Chondrocyte (in vitro differentiated cells): ENCODE data around the gene SLC8A3. TPM values are rescaled to one million over a fixed set of nuclear protein-coding genes. Genes with fewer than 3 reads are reported as not detected.

Experiments
- DNase-seq: peaks from one replicate; pipeline ENCODE4 v3.0.0; 2021; ENCODE audit warnings: mixed read lengths, low spot score
- H3K27ac Mint-ChIP-seq: one replicate; pipeline ENCODE4 v1.8.0; 2021; ENCODE audit warnings: mild to moderate bottlenecking, moderate library complexity, mixed read lengths; ENCODE audit not compliant: unreplicated experiment
- H3K27me3 Mint-ChIP-seq: 2 replicates; pipeline ENCODE4 v1.8.0; 2021; ENCODE audit warnings: low read depth, mixed read lengths
- H3K36me3 Mint-ChIP-seq: 2 replicates; pipeline ENCODE4 v1.8.0; 2021; ENCODE audit warnings: low read depth, mixed read lengths
- H3K4me1 Mint-ChIP-seq: 2 replicates; pipeline ENCODE4 v1.8.0; 2021; ENCODE audit warnings: low read depth, mild to moderate bottlenecking, mixed read lengths
- H3K4me3 Mint-ChIP-seq: one replicate; pipeline ENCODE4 v1.8.0; 2021; ENCODE audit warnings: mild to moderate bottlenecking, moderate library complexity, mixed read lengths; ENCODE audit not compliant: unreplicated experiment
- H3K9me3 Mint-ChIP-seq: 2 replicates; pipeline ENCODE4 v1.8.0; 2021; ENCODE audit warnings: low read depth, mixed read lengths
- CTCF ChIP-seq: fragments of 200-600 bp; sonication (generic); IDR thresholded peaks from 2 replicates; pipeline ENCODE4 v1.5.0; 2021; ENCODE audit warnings: antibody characterized with exemption, mild to moderate bottlenecking, moderate library complexity
- total RNA-seq: library from RNA; stranded (reverse); gene quantifications from 3 replicates; pipeline ENCODE4 v1.2.1, GENCODE V29; 2021

SLC8A3 gene
- total RNA-seq, 1 donor from 2014 or later: 0.12 TPM

- no peak overlapping the region for H3K27ac Mint-ChIP-seq
- no peak for DNase-seq
- TF ChIP-seq CTCF: no peak
- no peaks in the 10 kb centered on the region for H3K36me3 Mint-ChIP-seq
- H3K9me3 Mint-ChIP-seq: peaks cover 7% of the 10 kb centered on the region
- H3K27me3 Mint-ChIP-seq: peaks cover 6% of the 10 kb centered on the region
- H3K4me1 Mint-ChIP-seq: no peaks in the 10 kb centered on the region
- H3K4me3 Mint-ChIP-seq: no peak overlapping the region
These were observed 15.2 kb downstream of the SLC8A3 start for GRCh38 chr14:70173569-70173968.

- H3K4me1 Mint-ChIP-seq: no peaks in the 10 kb centered on the region
- peaks cover 11% of the 10 kb centered on the region for H3K9me3 Mint-ChIP-seq
- no peak overlapping the region for H3K4me3 Mint-ChIP-seq
- no peak overlapping the region for H3K27ac Mint-ChIP-seq
- peaks cover 3% of the 10 kb centered on the region for H3K27me3 Mint-ChIP-seq
- no peaks in the 10 kb centered on the region for H3K36me3 Mint-ChIP-seq
- no peak for DNase-seq
- TF ChIP-seq CTCF: no peak
These were observed 17.0 kb downstream of the SLC8A3 start for GRCh38 chr14:70171726-70172125.

GRCh38 chr14:70170976-70171375 lies 17.8 kb downstream of the SLC8A3 start:
- Mint-ChIP-seq H3K36me3 (no peaks in the 10 kb centered on the region), H3K27ac (no peak overlapping the region), H3K4me3 (no peak overlapping the region), H3K4me1 (no peaks in the 10 kb centered on the region), H3K9me3 (peaks cover 11% of the 10 kb centered on the region), H3K27me3 (peaks cover 3% of the 10 kb centered on the region)
- DNase-seq: no peak
- no peak for TF ChIP-seq CTCF

GRCh38 chr14:70168406-70168805 lies 20.3 kb downstream of the SLC8A3 start:
- Mint-ChIP-seq H3K27me3 (peaks cover 2% of the 10 kb centered on the region), H3K9me3 (peaks cover 11% of the 10 kb centered on the region), H3K36me3 (no peaks in the 10 kb centered on the region), H3K27ac (no peak overlapping the region), H3K4me1 (no peaks in the 10 kb centered on the region), H3K4me3 (no peak overlapping the region)
- TF ChIP-seq CTCF: no peak
- DNase-seq: no peak

- Mint-ChIP-seq H3K27ac (no peak overlapping the region), H3K4me3 (no peak overlapping the region), H3K9me3 (peaks cover 11% of the 10 kb centered on the region), H3K4me1 (no peaks in the 10 kb centered on the region), H3K36me3 (no peaks in the 10 kb centered on the region), H3K27me3 (no peaks in the 10 kb centered on the region)
- DNase-seq: no peak
- no peak for TF ChIP-seq CTCF
These were observed 22.1 kb downstream of the SLC8A3 start for GRCh38 chr14:70166530-70167203.
